Astrocyte of the hippocampus (primary cell): ENCODE results near the gene HOXB6.
A peak's percentile ranks its signal among the peaks of the same experiment; 100 is the strongest.

Source experiments
- DNase-seq: peaks from one replicate; pipeline ENCODE4 v3.0.0; 2011; ENCODE audit warnings: low read depth, low spot score

Gene HOXB6

GRCh38 chr17:48554412-48555257, 50.2 kb downstream of the HOXB6 start:
- DNase-seq, result peak; percentile 57

GRCh38 chr17:48553826-48554225, 51.0 kb downstream of the HOXB6 start:
- DNase-seq, result peak; percentile 32

- no peak for DNase-seq
These were observed 51.6 kb downstream of the HOXB6 start for GRCh38 chr17:48553190-48553547.

- peak; percentile 50 for DNase-seq
These were observed 52.2 kb downstream of the HOXB6 start for GRCh38 chr17:48552466-48553189.

GRCh38 chr17:48551596-48552465, 53.0 kb downstream of the HOXB6 start:
- peak; percentile 62 for DNase-seq

- peak; percentile 47 for DNase-seq
These were observed 53.6 kb downstream of the HOXB6 start for GRCh38 chr17:48551214-48551555.

- DNase-seq, result peak; percentile 54
These were observed 54.1 kb downstream of the HOXB6 start for GRCh38 chr17:48550502-48551213.

- DNase-seq, result peak; percentile 44
These were observed 54.8 kb downstream of the HOXB6 start for GRCh38 chr17:48549914-48550501.

GRCh38 chr17:48549281-48549630, 55.5 kb downstream of the HOXB6 start:
- peak; percentile 33 for DNase-seq

- no peak for DNase-seq
These were observed 56.1 kb downstream of the HOXB6 start for GRCh38 chr17:48548523-48549280.

GRCh38 chr17:48547808-48548522, 56.8 kb downstream of the HOXB6 start:
- peak; percentile 71 for DNase-seq

GRCh38 chr17:48546924-48547807, 57.6 kb downstream of the HOXB6 start:
- DNase-seq, result peak; percentile 67

GRCh38 chr17:48546137-48546923, 58.5 kb downstream of the HOXB6 start:
- peak; percentile 68 for DNase-seq
